Left cardiac atrium (tissue), 4 donors: ENCODE measurements around the gene CAB39L. TPM values are rescaled to one million over a fixed set of nuclear protein-coding genes. Genes with fewer than 3 reads are reported as not detected.
"Not testable (repeated sequence)": the region's sequence is repeated elsewhere in the genome, so short reads cannot be mapped to it uniquely, and the experiment has no call there.

Experiments
- ATAC-seq, 2 donors: fragments of 200-7000 bp; cut with Tn5 transposase; one replicate each; pipeline ENCODE4 v1.9.1; 2020; ENCODE audit warnings: mild to moderate bottlenecking in 2 of 2, moderate library complexity in 2 of 2
- DNase-seq: peaks from one replicate; pipeline ENCODE4 v3.0.0-alpha.2; 2020
- intact Hi-C, 2 donors: fragments of 100-400 bp; cut with DNase I; formaldehyde crosslinking; loops; one replicate each; pipeline versions ENCODE4 v1.14.1 to v1.15.1; 2022 to 2023
- total RNA-seq, 2 donors: library from RNA; stranded (reverse); fragmentation: NEBNext Ultra II Directional; extraction: Animal tissue kit (Norgen Biotek cat#: 25700); gene quantifications; one replicate each; pipeline ENCODE4 v1.2.1, GENCODE V29; 2021
- donor health status: DM: no; HTN: yes; CAD: no.
- donor health status: DM: no; HTN: yes; CAD: no; lungs with severe emphysema.
- donor health status: DM: yes; HTN: yes; CAD: no.
- donor health status: Dilated cardiomyopathy.

The CAB39L gene
- total RNA-seq, 2 donors from 2014 or later: 16.4 to 20.2 TPM

DNA sequence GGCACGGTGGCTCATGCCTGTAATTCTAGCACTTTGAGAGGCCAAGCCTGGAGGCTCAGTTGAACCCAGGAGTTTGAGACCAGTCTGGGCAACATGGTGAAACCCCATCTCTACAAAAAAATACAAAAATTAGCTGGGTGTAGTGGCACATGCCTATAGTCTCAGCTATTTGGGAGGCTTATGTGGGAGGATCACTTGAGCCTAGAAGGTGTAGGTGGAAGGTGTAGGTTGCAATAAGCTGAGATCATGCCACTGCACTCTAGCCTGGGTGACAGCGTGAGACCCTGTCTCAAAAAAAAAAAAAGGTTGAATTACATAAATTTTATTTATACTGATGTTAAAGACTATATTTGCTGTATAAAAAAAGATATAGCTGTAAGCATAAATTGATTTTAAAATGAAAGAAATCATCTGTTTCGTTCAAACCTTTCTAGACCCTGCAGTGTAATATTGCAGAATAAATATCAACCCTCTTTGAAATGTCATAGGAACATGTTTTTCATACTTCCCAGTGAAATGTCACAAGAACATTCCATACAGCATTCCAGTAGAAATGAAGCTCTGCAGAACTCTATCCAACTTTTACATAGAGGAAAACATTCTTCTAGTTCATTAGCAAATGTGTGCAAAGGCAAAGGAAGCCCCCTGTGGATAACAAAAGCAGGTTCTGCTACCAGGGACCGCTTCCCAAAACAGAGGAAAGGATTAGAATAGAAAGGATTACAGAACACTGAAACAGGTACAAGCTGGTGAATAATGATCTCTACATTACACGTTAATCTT is 76.0 kb downstream of the CAB39L start:
- DNase-seq (no peak), ATAC-seq (no peak)
- intact Hi-C loops: no loop called here

DNA sequence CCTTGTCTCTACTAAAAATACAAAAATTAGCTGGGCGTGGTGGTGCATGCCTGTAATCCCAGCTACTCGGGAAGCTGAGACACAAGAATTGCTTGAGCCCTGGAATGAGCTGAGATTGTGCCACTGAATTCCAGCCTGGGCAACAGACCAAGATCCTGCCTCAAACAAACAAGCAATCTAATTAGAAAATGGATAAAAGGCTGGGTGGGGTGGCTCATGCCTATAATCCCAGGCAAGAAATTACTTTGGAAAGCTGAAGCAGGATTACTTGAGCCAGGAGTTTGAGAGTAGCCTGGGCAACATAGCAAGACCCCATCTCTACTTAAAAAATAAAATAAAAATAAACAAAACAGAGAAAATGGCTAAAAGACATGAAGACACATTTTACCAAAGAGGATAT is 77.0 kb downstream of the CAB39L start:
- ATAC-seq (no peak), DNase-seq (no peak)
- intact Hi-C loops: no loop called here

DNA sequence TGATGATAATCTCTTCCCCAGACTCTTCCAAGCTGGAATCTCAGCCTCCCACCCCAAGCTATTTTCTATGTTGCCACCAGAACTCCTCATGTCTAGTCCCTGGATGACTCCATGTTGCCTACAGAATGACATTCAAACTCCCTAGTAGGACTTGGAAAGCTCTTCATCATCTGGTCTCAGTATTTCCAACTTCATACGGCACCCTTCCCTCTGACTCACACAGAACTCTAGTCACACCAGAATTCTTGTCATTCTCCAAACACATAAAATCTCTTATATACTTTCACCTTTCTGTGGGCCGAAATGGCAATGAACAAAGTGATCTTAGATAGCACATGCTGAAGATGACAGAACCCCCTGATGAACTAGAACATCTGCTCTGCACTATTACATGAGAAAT is 86.2 kb downstream of the CAB39L start:
- intact Hi-C loops: no loop called here
- ATAC-seq (peak in 1 of 2 donors; percentile 55), DNase-seq (no peak)

DNA sequence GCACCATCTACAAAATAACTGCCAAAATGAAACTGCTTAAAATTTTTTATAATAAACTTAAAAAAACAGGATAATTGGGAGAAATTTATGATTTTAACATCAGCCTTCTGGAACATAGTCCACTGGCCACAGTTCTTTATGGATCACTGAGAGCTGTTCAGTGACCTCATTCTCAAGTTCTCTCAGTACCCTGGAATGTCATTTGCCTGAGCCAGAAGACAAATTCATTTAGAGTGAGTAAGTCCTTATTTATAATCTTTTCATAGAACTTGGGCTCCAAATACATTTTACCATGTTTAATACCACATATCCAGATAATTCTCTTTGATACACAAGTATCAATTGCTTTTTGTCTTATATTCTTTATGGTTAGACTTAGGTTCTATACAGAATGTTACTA is 87.6 kb downstream of the CAB39L start:
- intact Hi-C loops: no loop called here
- DNase-seq (no peak), ATAC-seq (peak; percentile 61 to 92)

DNA sequence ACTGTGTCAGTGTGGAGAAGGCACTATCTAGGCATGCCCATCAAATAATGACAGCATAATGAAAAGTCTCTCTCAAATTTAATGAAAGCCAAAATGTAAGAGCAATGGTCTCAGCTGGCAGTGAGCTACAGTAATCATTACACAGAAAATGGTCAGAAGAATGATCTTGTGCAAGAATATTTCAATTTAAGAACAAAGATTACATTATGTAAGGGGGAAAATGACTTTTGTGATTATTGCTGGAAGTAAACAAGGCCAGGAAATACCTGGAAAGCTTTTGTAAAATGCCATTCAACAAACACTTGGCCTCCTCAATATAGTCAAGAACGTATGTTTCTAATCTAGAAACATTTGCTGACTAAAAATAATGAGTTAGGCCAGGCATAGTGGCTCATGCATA is 89.1 kb downstream of the CAB39L start:
- ATAC-seq (no peak), DNase-seq (no peak)
- intact Hi-C loops: no loop called here

DNA sequence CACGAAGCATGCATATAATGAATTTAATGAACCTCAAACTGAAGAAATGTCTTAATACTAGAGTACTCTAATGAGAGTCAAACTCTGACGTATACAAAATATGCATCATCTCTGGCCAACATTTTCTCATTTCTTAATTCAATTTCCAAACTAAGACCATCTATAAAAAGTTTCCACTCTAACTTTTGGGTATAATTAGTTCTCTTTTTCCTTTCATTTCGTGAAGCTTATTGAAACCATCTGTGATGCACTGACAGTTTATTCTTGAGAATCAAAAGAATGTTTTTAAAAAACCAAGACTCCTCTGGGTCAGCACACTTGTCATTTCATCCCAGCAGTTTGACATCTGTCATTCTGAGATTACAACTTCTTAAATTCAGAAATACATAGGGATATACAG is 90.0 kb downstream of the CAB39L start:
- no peak for DNase-seq
- intact Hi-C loops: no loop called here

DNA sequence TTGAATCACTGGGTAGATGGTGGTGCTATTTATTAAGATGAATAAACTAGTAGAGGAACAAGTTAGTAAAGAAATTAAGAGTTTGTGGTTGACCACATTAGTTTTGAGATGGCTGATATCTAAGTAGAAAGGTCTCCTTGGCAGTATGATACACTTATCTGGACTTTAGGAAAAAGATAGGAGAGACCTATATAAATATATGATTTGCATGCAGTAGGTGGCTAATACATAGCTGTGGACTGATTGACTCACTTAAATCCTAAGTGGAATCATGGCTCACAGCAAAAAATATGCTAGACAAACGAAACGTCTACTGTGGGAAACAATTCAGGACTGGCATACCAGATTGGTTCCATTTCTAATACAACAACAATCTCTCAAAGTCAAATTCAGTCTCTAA is 92.0 kb downstream of the CAB39L start:
- DNase-seq (no peak), ATAC-seq (no peak)
- intact Hi-C loops: no loop called here

More for the DNA sequence above, 90.0 kb downstream of the CAB39L start:
- no peak for ATAC-seq

DNA sequence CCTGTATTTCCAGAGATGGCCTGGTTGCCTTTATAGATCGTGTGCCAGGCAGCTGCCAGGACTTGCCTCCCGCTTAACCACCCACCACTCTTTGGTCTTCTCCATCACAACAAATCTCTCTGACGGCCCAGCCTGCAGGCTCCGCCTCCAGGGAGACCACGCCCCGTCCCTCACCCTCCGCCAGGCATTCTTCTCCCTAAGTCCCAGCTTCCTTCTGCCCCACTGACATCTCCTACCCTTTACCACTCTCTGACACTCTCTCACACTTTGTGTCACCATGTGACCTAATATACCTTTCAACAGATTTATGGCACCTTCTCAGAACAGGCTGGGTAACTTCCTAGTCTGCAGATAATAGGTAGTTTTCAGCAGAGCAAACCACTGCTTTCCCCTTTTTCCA is 95.1 kb downstream of the CAB39L start:
- peak in 1 of 2 donors; percentile 12 for ATAC-seq

DNA sequence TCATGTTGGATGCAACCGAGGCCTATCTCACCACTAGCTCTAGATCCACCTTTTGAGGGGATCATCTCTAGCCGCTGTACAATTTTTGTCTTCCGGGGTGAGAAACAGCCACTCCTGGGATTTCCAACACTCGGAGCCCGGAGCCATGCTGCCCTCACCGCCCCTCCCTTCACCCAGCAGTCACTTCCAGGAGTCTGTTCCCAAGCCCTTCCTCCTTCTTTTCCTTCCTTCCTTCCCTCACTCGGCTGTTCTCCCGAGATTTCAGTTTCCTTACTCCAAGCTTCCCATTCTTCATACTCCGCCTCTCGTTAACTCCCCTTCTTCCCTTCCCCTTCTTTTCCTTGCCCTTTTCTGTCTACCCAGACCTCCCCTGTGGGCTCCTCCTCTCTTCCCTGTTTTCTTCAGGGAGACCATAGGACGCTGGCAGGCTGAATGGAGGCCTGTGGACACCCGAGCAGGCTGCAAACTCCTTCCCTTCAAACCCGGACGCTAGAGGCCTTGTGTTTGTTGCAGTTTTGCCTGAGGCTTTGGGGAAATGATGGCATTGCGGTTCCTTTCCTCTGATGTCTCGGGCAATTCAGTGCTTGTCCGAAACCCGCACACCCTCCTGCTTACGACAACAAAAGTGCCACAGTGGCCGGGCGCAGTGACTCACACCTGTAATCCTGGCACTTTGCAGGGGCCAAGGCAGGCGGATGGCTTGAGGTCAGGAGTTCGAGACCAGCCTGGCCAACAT is 96.0 kb downstream of the CAB39L start:
- intact Hi-C loops: no loop called here
- ATAC-seq (peak in 1 of 2 donors; percentile 18), DNase-seq (no peak)

More for the DNA sequence above, 95.1 kb downstream of the CAB39L start:
- intact Hi-C loops: no loop called here
- DNase-seq: no peak

DNA sequence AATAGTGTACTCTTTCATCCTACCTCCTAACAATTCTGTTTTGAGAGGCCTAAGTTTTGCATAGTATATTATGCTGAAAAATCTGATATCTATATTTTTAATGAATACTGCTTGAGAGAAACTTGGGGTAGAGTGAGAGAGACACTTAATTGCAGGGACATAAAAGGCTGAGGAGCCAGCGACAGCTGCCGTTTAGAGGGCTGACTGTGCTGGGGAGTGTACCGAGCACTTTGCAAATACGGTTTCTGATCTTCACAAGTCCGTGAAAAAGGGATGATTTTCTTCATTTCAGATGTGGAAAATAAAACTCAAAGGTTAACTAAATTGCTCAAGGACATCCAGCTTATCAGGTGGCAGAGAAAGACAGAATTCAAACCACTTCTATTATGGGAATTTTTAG is 97.4 kb downstream of the CAB39L start:
- ATAC-seq: no peak
- intact Hi-C loops: no loop called here
- no peak for DNase-seq

DNA sequence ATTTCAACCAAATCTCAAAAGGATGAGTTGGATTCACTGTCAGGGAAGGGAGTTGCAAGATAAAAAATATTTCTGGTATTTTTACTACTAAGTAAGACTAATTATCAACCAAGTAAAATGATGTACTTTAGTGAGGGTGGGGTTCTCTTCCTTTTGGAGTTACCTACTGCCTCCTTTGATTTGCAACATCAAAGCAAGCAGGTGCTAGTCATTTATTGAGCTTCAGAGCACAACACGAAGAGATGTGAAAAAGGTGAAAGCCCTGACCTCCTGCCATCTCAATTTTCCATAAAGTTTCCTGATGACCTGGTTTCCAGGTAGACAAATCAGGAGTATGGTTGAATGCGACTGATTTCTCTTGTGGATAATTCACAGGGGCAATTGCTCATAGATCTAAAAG is 100.1 kb downstream of the CAB39L start:
- DNase-seq (no peak), ATAC-seq (no peak)
- intact Hi-C loops: no loop called here

DNA sequence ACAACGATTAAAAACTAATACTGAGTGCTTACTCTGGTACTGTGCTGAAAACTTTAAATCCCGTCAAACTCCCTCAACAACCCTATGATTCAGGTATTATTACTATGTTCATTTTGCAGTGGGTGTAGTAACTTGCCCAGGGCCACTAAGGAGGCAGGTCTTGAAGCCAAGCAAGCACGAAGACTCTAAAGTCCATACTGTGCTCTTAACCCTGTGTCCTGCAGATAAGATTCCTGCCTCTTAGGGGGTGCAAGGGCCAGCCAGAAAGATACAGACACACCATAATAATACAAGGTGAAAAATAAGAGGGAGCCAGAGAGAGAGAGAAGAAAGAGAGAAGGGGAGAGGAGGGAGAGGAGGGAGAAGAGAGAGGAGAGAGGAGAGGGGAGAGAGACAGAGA is 100.6 kb downstream of the CAB39L start:
- DNase-seq: no peak
- intact Hi-C loops: no loop called here
- ATAC-seq: no peak

DNA sequence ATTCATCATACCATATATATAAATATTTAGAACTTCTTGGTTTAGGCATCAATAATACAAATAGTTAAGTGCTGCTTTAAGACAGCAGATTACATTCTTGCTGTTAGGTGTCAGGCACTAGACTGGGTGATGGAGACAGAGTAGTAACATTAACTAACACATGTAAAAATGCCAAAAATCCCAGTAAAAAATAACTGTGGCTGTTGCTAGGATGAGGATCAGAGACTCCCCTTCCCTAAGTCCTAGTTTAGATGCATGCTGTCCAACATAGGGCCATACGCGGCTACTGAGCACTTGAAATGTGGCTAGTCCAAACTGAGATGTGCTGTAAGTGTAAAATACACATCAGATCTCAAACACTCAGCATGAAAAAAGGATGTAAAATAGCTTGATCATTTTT is 101.4 kb downstream of the CAB39L start:
- no peak for ATAC-seq
- intact Hi-C loops: no loop called here

DNA sequence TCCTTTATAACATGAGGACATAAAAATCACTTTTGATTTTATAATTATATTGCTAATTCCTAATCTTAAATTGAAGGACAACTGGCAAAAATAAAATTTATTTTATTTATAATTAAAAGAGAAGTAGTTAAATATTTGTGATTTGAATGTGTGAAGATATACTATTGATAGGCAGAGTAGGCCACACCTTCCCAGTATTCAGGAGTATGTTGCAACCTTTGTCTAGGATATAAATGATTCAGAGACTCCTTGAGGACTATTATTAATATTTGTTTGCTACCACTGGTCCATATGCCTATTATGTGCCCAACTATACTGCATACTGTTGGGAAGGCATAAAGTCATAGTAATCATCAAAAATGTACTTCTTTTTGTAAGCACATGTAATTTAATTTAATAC is 101.9 kb downstream of the CAB39L start:
- intact Hi-C loops: no loop called here
- ATAC-seq: no peak
- no peak for DNase-seq

More for the DNA sequence above, 101.4 kb downstream of the CAB39L start:
- DNase-seq: no peak

DNA sequence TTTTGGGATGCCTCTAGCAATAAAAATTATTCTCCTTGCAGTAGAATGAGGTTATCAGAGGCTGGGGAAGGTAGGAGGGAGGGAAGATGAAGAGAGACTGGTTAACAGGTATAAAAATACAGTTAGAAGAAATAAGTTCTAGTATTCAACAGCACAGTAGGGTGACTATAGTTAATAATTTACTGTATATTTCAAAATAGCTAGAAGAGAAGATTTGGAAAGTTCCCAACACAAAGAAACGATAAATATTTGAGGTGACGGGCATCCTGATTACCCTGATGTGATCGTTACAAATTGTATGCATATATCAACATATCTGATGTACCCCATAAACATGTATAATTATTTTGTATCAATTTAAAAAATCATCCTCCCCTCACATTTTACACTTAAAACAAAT is 102.3 kb downstream of the CAB39L start:
- intact Hi-C loops: no loop called here
- ATAC-seq (no peak), DNase-seq (no peak)

DNA sequence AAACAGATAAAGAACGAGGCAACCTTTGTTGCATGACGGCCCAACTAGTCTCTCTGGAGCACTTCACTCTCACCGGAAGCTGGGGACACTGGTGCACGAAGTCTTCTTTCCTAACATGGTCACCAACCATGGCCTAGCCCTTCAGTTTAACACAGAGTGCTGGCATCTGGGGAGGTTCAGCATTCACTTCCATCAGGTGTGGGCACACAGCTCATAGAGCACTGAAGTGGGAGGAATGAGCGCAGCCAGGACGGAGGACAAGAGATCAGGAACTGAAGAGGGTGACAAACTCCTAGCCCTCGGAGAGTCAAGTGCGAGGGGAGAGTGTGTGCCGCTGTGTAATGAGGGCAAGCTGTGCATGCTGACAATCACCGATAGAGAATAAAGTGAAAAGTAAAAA is 103.7 kb downstream of the CAB39L start:
- intact Hi-C loops: no loop called here
- ATAC-seq: peak; percentile 55 to 90
- DNase-seq: peak; percentile 29

DNA sequence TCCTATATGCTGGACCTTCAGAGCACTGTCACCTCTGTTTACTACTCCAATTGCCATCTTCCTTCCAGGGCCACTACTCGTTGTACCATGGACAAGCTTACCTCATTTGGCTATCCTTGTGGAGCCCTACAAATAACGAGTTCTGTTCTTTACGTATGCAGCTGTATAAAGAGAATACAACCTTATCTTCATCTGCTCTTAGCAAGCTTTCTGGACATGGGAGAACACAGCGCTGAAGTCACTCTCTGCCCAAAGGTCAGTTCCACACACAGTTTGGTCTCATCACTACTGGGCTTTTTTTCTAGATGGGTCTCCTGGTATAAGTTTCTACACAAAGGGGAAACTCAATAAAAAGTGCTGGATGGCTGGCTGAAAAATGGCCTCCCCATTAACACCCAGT is 107.2 kb downstream of the CAB39L start:
- intact Hi-C loops: no loop called here
- no peak for DNase-seq
- ATAC-seq: no peak

DNA sequence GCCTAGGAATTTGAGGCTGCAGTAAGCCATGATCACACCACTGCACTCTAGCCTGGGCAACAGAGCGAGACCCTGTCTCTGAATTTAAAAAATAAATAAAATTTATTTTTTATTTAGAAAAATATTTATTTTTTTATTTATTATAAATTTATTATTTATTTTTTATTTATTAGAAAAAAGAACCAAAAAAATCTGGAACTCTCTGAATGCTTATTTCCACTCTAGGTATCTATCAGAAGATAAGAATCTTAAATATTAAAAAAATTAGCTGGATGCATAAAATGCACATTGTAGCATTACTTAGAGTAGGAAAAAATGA is 113.4 kb downstream of the CAB39L start:
- ATAC-seq: no peak
- intact Hi-C loops: no loop called here
- DNase-seq: no peak

DNA sequence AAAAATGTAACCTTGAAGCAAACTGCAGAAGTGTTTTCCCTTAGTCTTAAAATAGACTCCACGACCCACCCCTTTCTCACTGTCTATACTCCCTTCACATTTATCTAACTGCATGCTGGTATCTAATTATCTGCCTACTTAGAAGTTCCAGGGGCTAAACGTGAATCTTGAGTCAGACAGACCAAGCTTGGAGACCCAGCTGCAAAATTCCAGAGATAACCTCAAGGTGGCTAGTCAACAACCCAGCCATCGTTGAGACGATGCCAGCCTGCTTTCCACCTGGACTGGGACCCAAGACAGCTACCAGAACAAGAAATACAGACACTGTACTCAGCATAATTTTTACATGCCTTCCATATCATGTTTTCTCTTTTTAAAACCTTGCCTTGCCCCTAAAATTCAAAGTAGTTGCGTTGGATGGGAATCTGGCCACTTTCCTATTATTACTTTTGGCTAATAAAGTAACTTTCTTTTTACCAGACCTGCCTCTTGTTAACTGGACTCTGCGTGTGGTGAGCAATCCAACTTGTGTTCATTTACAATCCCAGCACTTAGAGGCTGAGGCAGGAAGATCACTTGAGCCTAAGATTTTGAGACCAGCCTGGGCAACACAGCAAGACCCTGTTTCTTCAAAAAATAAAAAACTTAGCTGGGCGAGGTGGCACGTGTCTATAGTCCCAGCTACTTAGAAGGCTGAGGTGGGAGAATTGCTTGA is 113.9 kb downstream of the CAB39L start:
- intact Hi-C loops: no loop called here
- ATAC-seq: no peak

DNA sequence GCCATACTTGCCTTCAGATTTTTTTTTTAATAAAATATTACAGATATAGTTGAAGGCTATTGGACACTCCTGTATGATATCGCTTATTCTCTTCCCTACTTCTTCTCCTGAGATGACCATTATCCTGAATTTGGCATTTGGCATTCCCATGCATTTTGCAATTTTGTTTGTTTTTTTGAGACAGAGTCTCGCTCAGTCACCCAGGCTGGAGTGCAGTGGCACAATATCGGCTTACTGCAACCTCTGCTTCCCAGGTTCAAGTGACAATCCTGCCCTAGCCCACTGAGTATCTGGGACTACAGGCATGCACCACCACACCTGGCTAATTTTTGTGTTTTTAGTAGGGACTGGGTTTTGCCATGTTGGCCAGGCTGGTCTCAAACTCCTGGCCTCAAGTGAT is 116.7 kb downstream of the CAB39L start:
- ATAC-seq, DNase-seq, intact Hi-C loops: not testable (repeated sequence)

More for the DNA sequence above, 113.9 kb downstream of the CAB39L start:
- DNase-seq: no peak
